ENCODE data around the gene PFDN6. TPM values are rescaled to one million over a fixed set of nuclear protein-coding genes. Genes with fewer than 3 reads are reported as not detected.
"Not testable (repeated sequence)": the region's sequence is repeated elsewhere in the genome, so short reads cannot be mapped to it uniquely, and the experiment has no call there.

PFDN6 gene
- total and polyA plus RNA-seq, 2 of the 13 experiments (the other 11 are each of a cell fraction or from before 2014, with no cell fraction given), result 75.5 to 87.0 TPM

DNA sequence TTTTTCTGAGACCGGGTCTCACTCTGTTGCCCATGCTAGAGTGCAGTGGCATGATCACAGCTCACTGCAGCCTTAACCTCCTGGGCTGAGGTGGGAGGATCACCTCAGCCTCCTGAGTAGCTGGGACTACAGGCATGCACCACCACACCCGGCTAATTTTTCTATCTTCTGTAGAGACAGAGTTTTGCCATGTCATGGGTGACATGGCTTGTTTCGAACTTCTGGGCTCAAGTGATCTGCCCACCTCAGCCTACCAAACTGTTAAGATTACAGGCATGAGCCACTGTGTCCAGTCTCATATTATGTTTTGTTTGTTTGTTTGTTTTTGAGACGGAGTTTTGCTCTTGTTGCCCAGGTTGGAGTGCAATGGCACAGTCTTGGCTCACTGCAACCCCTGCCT lies 4.2 kb upstream of the PFDN6 start:
- H2AFZ ChIP-seq (ENCODE audit: low read length); FAIRE-seq; H3K4me3 ChIP-seq (replicated peaks in 1 of 3; ENCODE audit: insufficient read depth in 1 of 3, low read depth in 2 of 3, low read length in 3 of 3); H3K27ac ChIP-seq (ENCODE audit: extremely low read length, insufficient read depth, low read length); H3K4me2 ChIP-seq (ENCODE audit: low read depth, low read length); H3K9me3 ChIP-seq (ENCODE audit: low read length); H3K9ac ChIP-seq (ENCODE audit: insufficient read depth, low read depth, low read length); DNase-seq (ENCODE audit: low spot score); CTCF ChIA-PET (ENCODE audit: low intra/inter-chr PET ratio, low total read pairs); intact Hi-C loops (cut with micrococcal nuclease; ENCODE audit: unreplicated experiment); H4K20me1 ChIP-seq (ENCODE audit: insufficient read depth, low read length); BruUV-seq (replicated peaks); ATAC-seq; H3K27me3 ChIP-seq (ENCODE audit: control insufficient read depth in 1 of 2, insufficient read depth in 2 of 2, low read length in 2 of 2): not testable (repeated sequence)
- Histone ChIP-seq H3K79me2 (ENCODE audit: insufficient read depth, low read length) (peaks cover 23% of the 10 kb centered on the region), H3K4me1 (ENCODE audit: insufficient read depth, low read length) (peaks cover 12% of the 10 kb centered on the region), H3K36me3 (replicated peaks in 1 of 2; ENCODE audit: control insufficient read depth in 1 of 2, insufficient read depth in 2 of 2, low read length in 2 of 2) (peaks cover 11 to 50% of the 10 kb centered on the region in 2 experiments)
- POLR2A ChIA-PET, result interaction anchor here (4.7 kb wide), 1 partner anchor 13 kb away, joined by 20 read pairs; the partner anchor contains the start of genes RPS18 and VPS52
- in situ Hi-C loops (cut with HindIII; ENCODE audit: extremely low pct_ligation_motif_present, low pct_unique_long_range_greater_than_20kb), result loop anchor here (25.0 kb wide), 1 partner anchor 127 kb away; the partner anchor contains the start of genes CUTA, PHF1 and SYNGAP1
- 93% methylated on average over 4 of the region's 4 CpGs for WGBS (ENCODE audit: low lambda C conversion rate)

DNA sequence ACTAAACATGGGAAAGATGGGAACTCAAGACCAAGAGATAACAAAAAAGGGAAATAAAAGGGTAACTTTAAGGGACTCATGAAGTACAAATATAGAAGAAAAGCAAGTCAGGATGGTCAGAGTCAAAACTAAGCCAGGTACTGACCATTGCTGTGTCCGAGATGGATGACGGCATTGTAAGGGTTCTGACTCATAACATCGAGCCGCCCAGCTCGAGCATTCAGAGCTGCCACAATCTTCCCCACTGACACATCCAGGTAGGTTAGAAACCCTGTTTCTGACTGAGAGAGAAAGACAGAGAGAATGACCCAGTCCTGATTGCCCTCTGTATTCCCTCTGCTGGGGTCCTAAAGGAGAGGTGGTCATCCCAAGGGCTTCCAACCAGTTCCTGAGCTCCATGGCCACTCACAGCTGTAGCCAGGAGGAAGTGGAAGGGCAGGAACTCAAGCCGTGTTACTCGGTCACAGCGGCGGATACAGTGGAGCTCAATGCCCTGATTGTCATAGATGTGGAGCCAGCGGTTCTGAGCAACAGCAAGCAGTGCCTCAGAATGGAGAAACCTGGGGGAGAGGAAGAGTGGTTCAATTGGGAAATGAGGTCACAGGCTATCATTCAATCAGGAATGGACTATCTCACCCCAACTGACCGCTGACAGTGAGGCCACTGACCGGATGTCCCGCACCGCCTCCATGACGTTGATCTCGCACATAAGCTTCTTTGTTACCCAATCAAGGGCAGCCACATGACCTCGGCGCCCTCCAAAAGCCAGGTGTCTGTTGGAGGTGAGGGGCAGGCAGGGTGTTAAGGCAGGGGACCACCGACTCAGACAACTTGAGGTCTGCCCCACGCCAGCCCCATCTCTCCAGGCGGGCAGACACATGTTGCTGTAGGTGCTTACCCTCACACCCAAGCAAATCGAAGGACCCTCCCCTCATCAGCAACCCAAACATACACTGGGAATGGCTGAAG lies 2.2 kb upstream of the PFDN6 start:
- Histone ChIP-seq H3K27ac (ENCODE audit: extremely low read length, insufficient read depth, low read length) (no peak overlapping the region), H3K9ac (ENCODE audit: insufficient read depth, low read depth, low read length) (no peak overlapping the region; the same call in 1 of the 2 replicates), H3K36me3 (replicated peaks in 1 of 2; ENCODE audit: control insufficient read depth in 1 of 2, insufficient read depth in 2 of 2, low read length in 2 of 2) (peaks cover 11 to 45% of the 10 kb centered on the region in 2 experiments), H2AFZ (ENCODE audit: low read length) (no peak overlapping the region), H3K9me3 (ENCODE audit: low read length) (no peaks in the 10 kb centered on the region), H3K79me2 (ENCODE audit: insufficient read depth, low read length) (peaks cover 27% of the 10 kb centered on the region), H3K4me1 (ENCODE audit: insufficient read depth, low read length) (peaks cover 22% of the 10 kb centered on the region), H3K4me3 (replicated peaks in 1 of 3; ENCODE audit: insufficient read depth in 1 of 3, low read depth in 2 of 3, low read length in 3 of 3) (no peak overlapping the region), H4K20me1 (ENCODE audit: insufficient read depth, low read length) (no peaks in the 10 kb centered on the region), H3K4me2 (ENCODE audit: low read depth, low read length) (peak overlapping the region; percentile 99; the same call in 1 of the 2 replicates), H3K27me3 (ENCODE audit: control insufficient read depth in 1 of 2, insufficient read depth in 2 of 2, low read length in 2 of 2) (no peaks in the 10 kb centered on the region; a peak in 1 of 5 replicates)
- 94% methylated on average over 22 of the region's 22 CpGs for WGBS (ENCODE audit: low lambda C conversion rate)
- ChIA-PET POLR2A (interaction anchor here (0.8 to 2.5 kb wide), 4 partner anchors 10 to 38 kb away, joined by 3 to 26 read pairs (median 10); partner anchors contain the start of genes B3GALT4 and ZBTB22), CTCF (ENCODE audit: low intra/inter-chr PET ratio, low total read pairs) (no interaction called here)
- BruUV-seq (replicated peaks), result no TSS peak
- intact Hi-C loops (cut with micrococcal nuclease; ENCODE audit: unreplicated experiment) (no loop called here), in situ Hi-C loops (cut with HindIII; ENCODE audit: extremely low pct_ligation_motif_present, low pct_unique_long_range_greater_than_20kb) (loop anchor here (25.0 kb wide), 1 partner anchor 125 kb away; the partner anchor contains the start of genes CUTA, PHF1 and SYNGAP1)
- no peak for DNase-seq (ENCODE audit: low spot score)
- no peak for ATAC-seq
- TF ChIP-seq HMGA1 (CRISPR knock-in tag; conservative IDR thresholded peaks at IDR 0.05) (no peak), ZSCAN31 (CRISPR knock-in tag; IDR thresholded peaks at IDR 0.05; ENCODE audit: low read depth) (no peak), TGIF2 (CRISPR knock-in tag; IDR thresholded peaks at IDR 0.05) (no peak), MTF2 (CRISPR knock-in tag; IDR thresholded peaks at IDR 0.05; ENCODE audit: borderline replicate concordance) (no peak), TCF7L2 (IDR thresholded peaks at IDR 0.05; ENCODE audit: low read depth, low read length) (no peak), RBM39 (IDR thresholded peaks at IDR 0.05; ENCODE audit: low read depth, low read length, poor library complexity, severe bottlenecking) (no peak), ATM (IDR thresholded peaks at IDR 0.05; ENCODE audit: borderline replicate concordance) (no peak), ZSCAN21 (CRISPR knock-in tag; IDR thresholded peaks at IDR 0.05; ENCODE audit: borderline replicate concordance) (no peak), GTF2F1 (IDR thresholded peaks at IDR 0.05; ENCODE audit: low read length) (no peak)
- TF ChIP-seq, protein P1, sequence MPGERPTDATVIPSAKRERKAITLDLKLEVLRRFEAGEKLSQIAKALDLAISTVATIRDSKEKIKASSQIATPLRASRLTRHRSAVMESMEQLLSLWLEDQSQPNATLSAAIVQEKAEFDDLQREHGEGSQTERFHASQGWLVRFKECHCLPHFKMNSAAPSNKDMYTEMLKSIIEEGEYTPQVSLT (CRISPR knock-in tag; IDR thresholded peaks at IDR 0.05; ENCODE audit: borderline replicate concordance, low read depth), result no peak
- TF ChIP-seq, protein P2, sequence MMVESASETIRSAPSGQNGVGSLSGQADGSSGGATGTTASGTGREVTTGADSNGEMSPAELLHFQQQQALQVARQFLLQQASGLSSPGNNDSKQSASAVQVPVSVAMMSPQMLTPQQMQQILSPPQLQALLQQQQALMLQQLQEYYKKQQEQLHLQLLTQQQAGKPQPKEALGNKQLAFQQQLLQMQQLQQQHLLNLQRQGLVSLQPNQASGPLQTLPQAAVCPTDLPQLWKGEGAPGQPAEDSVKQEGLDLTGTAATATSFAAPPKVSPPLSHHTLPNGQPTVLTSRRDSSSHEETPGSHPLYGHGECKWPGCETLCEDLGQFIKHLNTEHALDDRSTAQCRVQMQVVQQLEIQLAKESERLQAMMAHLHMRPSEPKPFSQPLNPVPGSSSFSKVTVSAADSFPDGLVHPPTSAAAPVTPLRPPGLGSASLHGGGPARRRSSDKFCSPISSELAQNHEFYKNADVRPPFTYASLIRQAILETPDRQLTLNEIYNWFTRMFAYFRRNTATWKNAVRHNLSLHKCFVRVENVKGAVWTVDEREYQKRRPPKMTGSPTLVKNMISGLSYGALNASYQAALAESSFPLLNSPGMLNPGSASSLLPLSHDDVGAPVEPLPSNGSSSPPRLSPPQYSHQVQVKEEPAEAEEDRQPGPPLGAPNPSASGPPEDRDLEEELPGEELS (CRISPR knock-in tag; IDR thresholded peaks at IDR 0.05), result no peak
- TF ChIP-seq, protein P3, sequence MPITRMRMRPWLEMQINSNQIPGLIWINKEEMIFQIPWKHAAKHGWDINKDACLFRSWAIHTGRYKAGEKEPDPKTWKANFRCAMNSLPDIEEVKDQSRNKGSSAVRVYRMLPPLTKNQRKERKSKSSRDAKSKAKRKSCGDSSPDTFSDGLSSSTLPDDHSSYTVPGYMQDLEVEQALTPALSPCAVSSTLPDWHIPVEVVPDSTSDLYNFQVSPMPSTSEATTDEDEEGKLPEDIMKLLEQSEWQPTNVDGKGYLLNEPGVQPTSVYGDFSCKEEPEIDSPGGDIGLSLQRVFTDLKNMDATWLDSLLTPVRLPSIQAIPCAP (CRISPR knock-in tag; IDR thresholded peaks at IDR 0.05; ENCODE audit: low read depth), result no peak
- FAIRE-seq, result no peak
